ENCODE results near the gene ADAMTS8.

- TF ChIP-seq, protein P1, sequence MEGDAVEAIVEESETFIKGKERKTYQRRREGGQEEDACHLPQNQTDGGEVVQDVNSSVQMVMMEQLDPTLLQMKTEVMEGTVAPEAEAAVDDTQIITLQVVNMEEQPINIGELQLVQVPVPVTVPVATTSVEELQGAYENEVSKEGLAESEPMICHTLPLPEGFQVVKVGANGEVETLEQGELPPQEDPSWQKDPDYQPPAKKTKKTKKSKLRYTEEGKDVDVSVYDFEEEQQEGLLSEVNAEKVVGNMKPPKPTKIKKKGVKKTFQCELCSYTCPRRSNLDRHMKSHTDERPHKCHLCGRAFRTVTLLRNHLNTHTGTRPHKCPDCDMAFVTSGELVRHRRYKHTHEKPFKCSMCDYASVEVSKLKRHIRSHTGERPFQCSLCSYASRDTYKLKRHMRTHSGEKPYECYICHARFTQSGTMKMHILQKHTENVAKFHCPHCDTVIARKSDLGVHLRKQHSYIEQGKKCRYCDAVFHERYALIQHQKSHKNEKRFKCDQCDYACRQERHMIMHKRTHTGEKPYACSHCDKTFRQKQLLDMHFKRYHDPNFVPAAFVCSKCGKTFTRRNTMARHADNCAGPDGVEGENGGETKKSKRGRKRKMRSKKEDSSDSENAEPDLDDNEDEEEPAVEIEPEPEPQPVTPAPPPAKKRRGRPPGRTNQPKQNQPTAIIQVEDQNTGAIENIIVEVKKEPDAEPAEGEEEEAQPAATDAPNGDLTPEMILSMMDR (IDR thresholded peaks at IDR 0.05 in 8 of 11, conservative IDR thresholded peaks at IDR 0.05 in 3 of 11), result no peak
- TF ChIP-seq POLR2A (IDR thresholded peaks at IDR 0.05) (no peak), POLR2AphosphoS5 (IDR thresholded peaks at IDR 0.05) (no peak)
Observed at GRCh38 chr11:130469181-130469580, 40.8 kb upstream of the ADAMTS8 start.

Measured in spleen (tissue), 7 donors.